PC-3 (cell line): ENCODE data around the gene PI4KB. TPM values are rescaled to one million over a fixed set of nuclear protein-coding genes. Genes with fewer than 3 reads are reported as not detected.

Experiments used
- ATAC-seq: fragments of 200-7000 bp; cut with Tn5 transposase; 2 replicates; pipeline ENCODE4 v1.9.1; 2020; ENCODE audit warnings: mild to moderate bottlenecking, moderate library complexity
- BruUV-seq: library from RNA; stranded (reverse); fragments of 400-500 nt; replicated peaks from 2 replicates; lab custom pipeline; 2021; lab: Mats Ljungman, UMichigan
- CTCF ChIA-PET: fragments of 300-600 bp; sonication (Branson Sonifier 250); formaldehyde crosslinking; loops from one replicate; lab custom pipeline; 2022; ENCODE audit warnings: antibody characterized with exemption; lab: Charles Lee
- POLR2A ChIA-PET: fragments of 300-600 bp; sonication (Branson Sonifier 250); formaldehyde crosslinking; loops from one replicate; lab custom pipeline; 2022; ENCODE audit warnings: antibody characterized with exemption; ENCODE audit not compliant: unreplicated experiment; lab: Charles Lee
- DNase-seq: peaks from one replicate; pipeline ENCODE4 v3.0.0-alpha.2; 2015
- H2AFZ ChIP-seq: fragments of 300-600 bp; sonication (generic); 2 replicates; pipeline ENCODE4 v1.6.0; 2016; ENCODE audit warnings: antibody characterized with exemption, low read length
- H3F3A ChIP-seq: fragments of 300-600 bp; sonication (generic); one replicate; pipeline ENCODE4 v1.6.0; 2017; ENCODE audit warnings: antibody characterized with exemption, low read length, control low read depth, mild to moderate bottlenecking; ENCODE audit not compliant: unreplicated experiment
- H3K27ac ChIP-seq: fragments of 300-600 bp; sonication (generic); 2 replicates; pipeline ENCODE4 v1.5.1; 2016; ENCODE audit warnings: mild to moderate bottlenecking, low read length
- H3K27me3 ChIP-seq: fragments of 300-600 bp; sonication (generic); 2 replicates; pipeline ENCODE4 v1.6.1; 2016; ENCODE audit warnings: low read length, mixed read lengths
- H3K36me3 ChIP-seq: fragments of 300-600 bp; sonication (generic); 2 replicates; pipeline ENCODE4 v1.6.1; 2016; ENCODE audit warnings: low read depth, mixed run types, low read length, mixed read lengths
- H3K4me1 ChIP-seq: fragments of 300-600 bp; sonication (generic); 2 replicates; pipeline ENCODE4 v1.5.1; 2016; ENCODE audit warnings: low read length; ENCODE audit not compliant: insufficient read depth
- H3K4me2 ChIP-seq: fragments of 300-600 bp; sonication (generic); 2 replicates; pipeline ENCODE4 v1.6.0; 2016; ENCODE audit warnings: low read length
- H3K4me3 ChIP-seq: fragments of 300-600 bp; sonication (generic); 2 replicates; pipeline ENCODE4 v1.5.1; 2016; ENCODE audit warnings: mild to moderate bottlenecking, low read length, mixed read lengths
- H3K79me2 ChIP-seq: fragments of 300-600 bp; sonication (generic); 2 replicates; pipeline ENCODE4 v1.6.1; 2017; ENCODE audit warnings: low read length, mixed read lengths
- H3K9ac ChIP-seq: fragments of 300-600 bp; sonication (generic); 2 replicates; pipeline ENCODE4 v1.6.0; 2016; ENCODE audit warnings: mild to moderate bottlenecking, low read length
- H3K9me2 ChIP-seq: fragments of 300-600 bp; sonication (generic); replicated peaks from 2 replicates; pipeline ENCODE4 v1.6.1; 2016; ENCODE audit warnings: mixed run types, low read length, mixed read lengths
- H3K9me3 ChIP-seq: fragments of 300-600 bp; sonication (generic); 2 replicates; pipeline ENCODE4 v1.6.1; 2016; ENCODE audit warnings: low read length, mixed read lengths
- H4K20me1 ChIP-seq: fragments of 300-600 bp; sonication (generic); 2 replicates; pipeline ENCODE4 v1.6.1; 2016; ENCODE audit warnings: low read length, mixed read lengths
- EZH2 ChIP-seq: fragments of 300-600 bp; sonication (generic); IDR thresholded peaks from one replicate; pipeline ENCODE4 v1.6.1; 2017; ENCODE audit warnings: antibody characterized with exemption, mild to moderate bottlenecking, low read length; ENCODE audit not compliant: unreplicated experiment
- EZH2phosphoT487 ChIP-seq: fragments of 300-600 bp; sonication (generic); IDR thresholded peaks from 2 replicates; pipeline ENCODE4 v1.6.1; 2018; ENCODE audit warnings: mild to moderate bottlenecking, antibody characterized with exemption, low read length, borderline replicate concordance
- intact Hi-C: fragments of 100-400 bp; cut with micrococcal nuclease; formaldehyde crosslinking; loops from 2 replicates; pipeline ENCODE4 v1.9.0; 2023
- total RNA-seq: library from RNA; depleted of rRNA; stranded (reverse); fragments of >200 nt; gene quantifications from 2 replicates; pipeline ENCODE4 v1.2.3, GENCODE V29; 2014
- TF ChIP-seq, protein P1 (sequence below): fragments of 300-600 bp; sonication (generic); conservative IDR thresholded peaks from 2 replicates; pipeline ENCODE4 v1.5.1; 2017; ENCODE audit warnings: antibody characterized with exemption, low read depth, mild to moderate bottlenecking, low read length

PI4KB gene
- total RNA-seq, 1 experiment from 2014 or later, result 99.5 TPM

DNA sequence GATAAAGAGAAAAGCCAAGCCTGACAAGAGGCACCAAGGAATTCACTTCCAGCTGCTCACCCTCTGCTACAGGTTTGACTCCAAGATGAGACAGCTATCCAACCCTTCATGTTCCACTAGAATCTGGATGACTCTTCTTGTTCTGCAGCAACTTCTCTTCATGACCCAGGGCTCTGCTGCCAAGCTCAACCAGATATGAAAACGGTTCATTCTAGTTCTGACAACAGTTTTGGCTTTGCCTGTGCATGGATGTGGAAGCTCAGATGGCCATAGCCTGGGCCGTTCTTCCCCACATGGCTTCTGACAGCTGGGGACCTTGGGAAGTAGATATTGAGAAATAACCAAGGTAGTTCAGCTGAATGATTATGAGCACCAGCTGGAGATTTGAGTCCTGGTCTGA is 13.7 kb downstream of the PI4KB start:
- CTCF ChIA-PET, result interaction anchor here (0.6 kb wide), 1 partner anchor 26 kb away, joined by 7 read pairs; no protein-coding TSS in a partner anchor
- Histone ChIP-seq H3K27ac (peak overlapping the region; percentile 91), H3K4me3 (no peak overlapping the region), H2AFZ (no peak overlapping the region), H3K27me3 (no peaks in the 10 kb centered on the region), H3K79me2 (peaks cover 71% of the 10 kb centered on the region), H3K9ac (no peak overlapping the region), H3K36me3 (peaks cover 40% of the 10 kb centered on the region), H3F3A (peaks cover 17% of the 10 kb centered on the region), H3K4me1 (peaks cover 51% of the 10 kb centered on the region), H3K9me3 (no peaks in the 10 kb centered on the region), H3K4me2 (peak overlapping the region; percentile 74), H4K20me1 (peaks cover 16% of the 10 kb centered on the region), H3K9me2 (no peaks in the 10 kb centered on the region)
- TF ChIP-seq EZH2 (no peak), EZH2phosphoT487 (no peak)
- TF ChIP-seq, protein P1, sequence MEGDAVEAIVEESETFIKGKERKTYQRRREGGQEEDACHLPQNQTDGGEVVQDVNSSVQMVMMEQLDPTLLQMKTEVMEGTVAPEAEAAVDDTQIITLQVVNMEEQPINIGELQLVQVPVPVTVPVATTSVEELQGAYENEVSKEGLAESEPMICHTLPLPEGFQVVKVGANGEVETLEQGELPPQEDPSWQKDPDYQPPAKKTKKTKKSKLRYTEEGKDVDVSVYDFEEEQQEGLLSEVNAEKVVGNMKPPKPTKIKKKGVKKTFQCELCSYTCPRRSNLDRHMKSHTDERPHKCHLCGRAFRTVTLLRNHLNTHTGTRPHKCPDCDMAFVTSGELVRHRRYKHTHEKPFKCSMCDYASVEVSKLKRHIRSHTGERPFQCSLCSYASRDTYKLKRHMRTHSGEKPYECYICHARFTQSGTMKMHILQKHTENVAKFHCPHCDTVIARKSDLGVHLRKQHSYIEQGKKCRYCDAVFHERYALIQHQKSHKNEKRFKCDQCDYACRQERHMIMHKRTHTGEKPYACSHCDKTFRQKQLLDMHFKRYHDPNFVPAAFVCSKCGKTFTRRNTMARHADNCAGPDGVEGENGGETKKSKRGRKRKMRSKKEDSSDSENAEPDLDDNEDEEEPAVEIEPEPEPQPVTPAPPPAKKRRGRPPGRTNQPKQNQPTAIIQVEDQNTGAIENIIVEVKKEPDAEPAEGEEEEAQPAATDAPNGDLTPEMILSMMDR, result no peak
- DNase-seq (no peak), ATAC-seq (no peak)
- TSS peak; percentile 1 for BruUV-seq
- intact Hi-C loops, result no loop called here
- POLR2A ChIA-PET, result interaction anchor here (0.6 to 1.2 kb wide), 4 partner anchors 12 to 93 kb away, joined by 3 to 8 read pairs (median 3); partner anchors contain the start of gene PI4KB

DNA sequence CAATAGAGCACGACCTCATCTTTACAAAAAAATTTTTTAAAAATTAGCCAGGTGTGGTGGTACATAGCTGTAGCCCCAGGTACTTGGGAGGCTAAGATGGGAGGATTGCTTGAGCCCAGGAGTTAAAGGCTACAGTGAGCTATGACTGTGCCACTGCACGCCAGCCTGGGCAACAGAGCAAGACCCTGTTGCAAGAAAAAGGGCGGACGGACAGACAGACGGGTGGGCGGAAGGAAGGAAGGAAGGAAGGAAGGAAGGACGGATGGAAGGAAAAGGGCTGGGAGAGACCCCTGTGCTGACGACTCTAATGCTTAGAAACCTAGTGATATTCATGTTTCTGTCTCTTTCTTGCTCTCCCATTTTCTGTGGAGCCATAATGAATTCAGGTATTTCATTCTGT is 14.4 kb downstream of the PI4KB start:
- ChIA-PET CTCF (interaction anchor here (0.6 kb wide), 1 partner anchor 26 kb away, joined by 7 read pairs; no protein-coding TSS in a partner anchor), POLR2A (interaction anchor here (0.6 kb wide), 1 partner anchor 28 kb away, joined by 3 read pairs; no protein-coding TSS in a partner anchor)
- Histone ChIP-seq H3K27me3 (no peaks in the 10 kb centered on the region), H3K27ac (peak overlapping the region; percentile 91), H3K36me3 (peaks cover 47% of the 10 kb centered on the region), H3K9me2 (no peaks in the 10 kb centered on the region), H3K9ac (no peak overlapping the region), H4K20me1 (peaks cover 16% of the 10 kb centered on the region), H3K4me1 (peaks cover 51% of the 10 kb centered on the region), H3K9me3 (no peaks in the 10 kb centered on the region), H3K79me2 (peaks cover 72% of the 10 kb centered on the region), H3K4me2 (peak overlapping the region; percentile 74), H3F3A (peaks cover 17% of the 10 kb centered on the region), H2AFZ (no peak overlapping the region), H3K4me3 (no peak overlapping the region)
- intact Hi-C loops, result no loop called here
- BruUV-seq, result no TSS peak
- TF ChIP-seq EZH2phosphoT487 (no peak), EZH2 (no peak)
- TF ChIP-seq, protein P1, result no peak
- ATAC-seq (no peak), DNase-seq (no peak)

DNA sequence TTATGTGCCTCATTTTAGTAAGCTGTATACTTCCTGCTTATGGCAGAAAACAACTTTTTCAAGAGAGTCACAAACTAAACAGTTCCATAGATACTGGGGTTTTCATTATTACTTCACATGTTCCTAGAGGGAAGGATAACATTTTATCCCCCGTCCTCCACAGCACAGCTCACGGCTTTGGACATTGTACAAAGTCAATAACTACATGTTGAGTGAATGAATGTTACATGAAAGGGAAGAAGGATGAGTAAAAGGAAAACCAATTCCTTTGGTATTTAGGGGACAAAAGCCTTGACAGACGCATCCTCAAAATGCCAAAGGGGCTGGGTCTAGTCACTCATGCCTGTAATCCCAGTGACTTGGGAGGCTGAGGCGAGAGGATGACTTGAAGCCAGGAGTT is 14.8 kb downstream of the PI4KB start:
- H3K9me2 ChIP-seq, result no peaks in the 10 kb centered on the region
- no peaks in the 10 kb centered on the region for H3K27me3 ChIP-seq
- BruUV-seq, result no TSS peak
- peaks cover 17% of the 10 kb centered on the region for H3F3A ChIP-seq
- DNase-seq, result peak; percentile 83
- H3K9me3 ChIP-seq, result no peaks in the 10 kb centered on the region
- TF ChIP-seq, protein P1, result no peak
- TF ChIP-seq EZH2 (no peak), EZH2phosphoT487 (no peak)
- POLR2A ChIA-PET, result no interaction called here
- peaks cover 16% of the 10 kb centered on the region for H4K20me1 ChIP-seq
- H3K36me3 ChIP-seq, result peaks cover 51% of the 10 kb centered on the region
- H3K9ac ChIP-seq, result peak overlapping the region; percentile 68
- H3K79me2 ChIP-seq, result peaks cover 68% of the 10 kb centered on the region
- H3K27ac ChIP-seq, result peak overlapping the region; percentile 91
- intact Hi-C loops, result no loop called here
- H2AFZ ChIP-seq, result no peak overlapping the region
- H3K4me1 ChIP-seq, result peaks cover 51% of the 10 kb centered on the region
- H3K4me3 ChIP-seq, result peak overlapping the region; percentile 39
- ATAC-seq, result peak; percentile 16
- peak overlapping the region; percentile 74 for H3K4me2 ChIP-seq
- CTCF ChIA-PET, result interaction anchor here (1.9 kb wide), 1 partner anchor 28 kb away, joined by 15 read pairs; no protein-coding TSS in a partner anchor
